HL-60 (cell line): ENCODE data around the gene VOPP1.

Experiments used
- DNase-seq, 2 experiments: peaks; one replicate each; pipeline ENCODE4 v3.0.0-alpha.2; 2010 to 2020; ENCODE audit warnings: low read depth in 1 of 2, low spot score in 1 of 2
- H3K27ac ChIP-seq: fragments of 250-450 bp; sonication (Bioruptor Pico); replicated peaks from 2 replicates; pipeline ENCODE4 v1.5.1; 2020; ENCODE audit warnings: mild to moderate bottlenecking, moderate library complexity
- H3K27me3 ChIP-seq: fragments of 250-450 bp; sonication (Bioruptor Pico); 2 replicates; pipeline ENCODE4 v1.5.1; 2021; ENCODE audit warnings: mild to moderate bottlenecking, moderate library complexity; ENCODE audit not compliant: insufficient read depth, poor library complexity, severe bottlenecking
- H3K4me3 ChIP-seq: replicated peaks from 2 replicates; pipeline ENCODE4 v1.5.1; 2011; ENCODE audit warnings: mild to moderate bottlenecking, control low read depth, low read length; ENCODE audit not compliant: insufficient read depth
- CTCF ChIP-seq: IDR thresholded peaks from one replicate; pipeline ENCODE4 v1.5.1; 2011; ENCODE audit warnings: low read length, control low read depth, inconsistent platforms; ENCODE audit not compliant: insufficient read depth
- GABPA ChIP-seq: IDR thresholded peaks from 2 replicates; pipeline ENCODE4 v1.6.1; 2012; ENCODE audit warnings: low read depth
- POLR2AphosphoS5 ChIP-seq: IDR thresholded peaks from 2 replicates; pipeline ENCODE4 v1.6.1; 2012; ENCODE audit warnings: low read depth
- REST ChIP-seq: IDR thresholded peaks from 2 replicates; pipeline ENCODE4 v1.6.1; 2012; ENCODE audit warnings: low read depth; ENCODE audit not compliant: insufficient replicate concordance
- SPI1 ChIP-seq: IDR thresholded peaks from 2 replicates; pipeline ENCODE4 v1.6.1; 2012; ENCODE audit warnings: low read depth, mild to moderate bottlenecking, borderline replicate concordance

The VOPP1 gene

GRCh38 chr7:55439627-55440026 is 132.7 kb downstream of the VOPP1 start:
- H3K4me3 ChIP-seq, result no peak overlapping the region
- DNase-seq, result no peak
- no peak for TF ChIP-seq GABPA
- TF ChIP-seq CTCF, result no peak
- TF ChIP-seq POLR2AphosphoS5, result no peak
- no peak for TF ChIP-seq REST
- TF ChIP-seq SPI1, result no peak
- no peaks in the 10 kb centered on the region for H3K27me3 ChIP-seq
- no peak overlapping the region for H3K27ac ChIP-seq

GRCh38 chr7:55438757-55439525 is 133.4 kb downstream of the VOPP1 start:
- H3K27me3 ChIP-seq, result no peaks in the 10 kb centered on the region
- no peak overlapping the region for H3K27ac ChIP-seq
- TF ChIP-seq POLR2AphosphoS5 (no peak), CTCF (no peak), SPI1 (no peak), REST (no peak), GABPA (no peak)
- no peak overlapping the region for H3K4me3 ChIP-seq
- DNase-seq, result no peak

GRCh38 chr7:55438085-55438756 is 134.1 kb downstream of the VOPP1 start:
- H3K27ac ChIP-seq, result no peak overlapping the region
- H3K4me3 ChIP-seq, result no peak overlapping the region
- H3K27me3 ChIP-seq, result no peaks in the 10 kb centered on the region
- DNase-seq, result no peak
- TF ChIP-seq POLR2AphosphoS5 (no peak), SPI1 (no peak), REST (no peak), CTCF (no peak), GABPA (no peak)
